ENCODE measurements around the gene TPM3.
"Not testable (repeated sequence)": the region's sequence is repeated elsewhere in the genome, so short reads cannot be mapped to it uniquely, and the experiment has no call there.

TPM3 gene

GRCh38 chr1:154191990-154192461 lies at the start of gene TPM3:
TPM3 (minus strand) TSS chr1:154192100; CDS start chr1:154192018, 82 bp downstream.
- no peak for DNase-seq (ENCODE audit: low spot score)

DNA sequence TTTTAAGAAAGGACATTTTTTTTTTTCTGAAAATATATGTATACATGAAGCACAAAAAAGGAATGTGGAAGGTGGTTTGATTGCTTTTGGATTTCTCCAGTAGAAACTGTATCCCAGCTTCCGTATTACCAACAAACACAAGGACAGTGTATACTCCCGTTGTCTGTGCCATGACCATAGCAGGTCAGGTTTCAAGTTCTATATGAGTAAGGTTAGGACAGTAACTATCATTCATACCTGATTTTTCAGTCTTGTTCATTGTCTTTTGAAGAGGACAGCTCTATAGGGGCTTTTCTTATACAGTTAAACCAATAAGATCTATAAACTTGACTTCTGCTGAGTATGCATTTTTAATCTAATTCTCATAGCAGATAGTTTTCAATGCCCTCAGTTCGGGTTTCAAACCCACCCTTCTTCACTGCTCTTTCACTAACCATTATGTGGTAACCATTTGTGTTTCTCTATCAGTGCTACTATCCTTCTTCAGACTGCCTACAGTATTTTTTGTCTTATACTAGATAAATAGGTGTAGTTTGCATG lies 48.5 kb upstream of the TPM3 start:
- DNase-seq (ENCODE audit: low spot score), result no peak

DNA sequence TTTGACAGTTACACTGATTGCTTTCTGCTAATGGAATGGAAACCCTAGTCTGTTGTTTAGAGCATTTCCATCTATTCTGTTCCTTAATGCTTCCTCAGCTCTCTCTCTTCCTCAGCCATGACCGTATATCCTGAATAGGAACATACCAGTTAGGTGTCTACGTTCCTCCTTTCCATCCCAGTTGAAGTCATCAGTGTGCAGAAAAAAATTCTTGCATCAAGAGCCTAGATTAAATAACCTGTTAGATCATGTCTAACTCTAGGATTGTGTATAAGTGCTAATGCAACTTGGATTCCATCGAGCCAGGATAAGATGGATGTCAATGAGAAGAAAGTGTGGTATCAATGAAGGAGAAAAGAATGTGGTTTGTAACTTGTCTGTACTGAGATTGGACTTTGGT lies 47.6 kb upstream of the TPM3 start:
- DNase-seq (ENCODE audit: low spot score), result no peak

- no peak for DNase-seq (ENCODE audit: low spot score)
These were observed 46.1 kb upstream of the TPM3 start for GRCh38 chr1:154237880-154238506.

DNA sequence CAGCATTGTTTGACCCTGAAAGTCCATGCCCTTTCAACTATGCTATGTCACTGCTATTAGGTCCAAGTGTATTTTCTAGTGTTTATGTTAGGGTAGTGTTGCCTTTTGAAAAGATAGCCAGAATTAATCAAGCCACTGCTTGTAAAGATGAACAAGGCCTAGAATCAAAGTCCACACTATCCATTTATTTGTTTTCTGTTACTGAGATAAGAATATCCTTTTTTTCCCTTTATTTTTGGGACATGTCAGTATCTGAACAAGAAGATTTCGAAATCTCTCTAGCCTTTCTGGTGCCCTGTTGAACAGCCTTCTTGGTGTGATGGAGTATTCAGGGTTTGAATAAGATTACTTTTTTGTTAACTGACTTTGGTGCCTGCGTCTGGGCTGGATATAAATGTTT lies 45.5 kb upstream of the TPM3 start:
- DNase-seq (ENCODE audit: low spot score), result no peak

DNA sequence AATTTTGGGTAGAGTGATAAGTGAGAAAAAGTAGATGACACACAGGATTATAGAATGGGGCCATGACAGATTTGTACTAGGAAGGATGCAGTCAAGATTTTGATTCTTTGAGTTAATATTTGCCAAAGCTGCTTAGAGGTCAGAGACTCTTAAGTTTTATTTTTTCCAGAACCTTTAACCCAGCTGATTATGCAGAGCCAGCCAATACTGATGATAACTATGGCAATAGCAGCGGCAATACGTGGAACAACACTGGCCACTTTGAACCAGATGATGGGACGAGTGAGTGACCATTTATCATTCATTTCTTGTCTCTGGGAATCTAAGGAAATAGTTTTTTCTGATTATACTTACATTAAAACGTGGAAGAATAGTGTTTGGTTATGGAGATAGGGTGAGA lies 45.0 kb upstream of the TPM3 start:
- no peak for DNase-seq (ENCODE audit: low spot score)

DNA sequence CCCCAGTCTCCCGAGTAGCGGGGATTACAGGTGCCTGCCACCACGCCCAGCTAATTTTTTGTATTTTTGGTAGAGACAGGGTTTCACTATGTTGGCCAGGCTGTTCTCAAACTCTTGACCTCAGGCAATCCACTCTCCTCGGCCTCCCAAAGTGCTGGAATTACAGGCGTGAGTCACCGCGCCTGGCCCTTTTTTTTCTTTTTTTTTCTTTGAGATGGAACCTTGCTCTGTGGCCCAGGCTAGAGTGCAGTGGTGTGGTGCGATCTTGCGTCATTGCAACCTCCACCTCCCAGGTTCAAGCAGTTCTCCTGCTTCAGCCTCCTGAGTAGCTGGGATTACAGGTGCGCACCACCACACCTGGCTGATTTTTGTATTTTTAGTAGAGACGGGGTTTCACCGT lies 41.2 kb upstream of the TPM3 start:
- DNase-seq (ENCODE audit: low spot score), result not testable (repeated sequence)

DNA sequence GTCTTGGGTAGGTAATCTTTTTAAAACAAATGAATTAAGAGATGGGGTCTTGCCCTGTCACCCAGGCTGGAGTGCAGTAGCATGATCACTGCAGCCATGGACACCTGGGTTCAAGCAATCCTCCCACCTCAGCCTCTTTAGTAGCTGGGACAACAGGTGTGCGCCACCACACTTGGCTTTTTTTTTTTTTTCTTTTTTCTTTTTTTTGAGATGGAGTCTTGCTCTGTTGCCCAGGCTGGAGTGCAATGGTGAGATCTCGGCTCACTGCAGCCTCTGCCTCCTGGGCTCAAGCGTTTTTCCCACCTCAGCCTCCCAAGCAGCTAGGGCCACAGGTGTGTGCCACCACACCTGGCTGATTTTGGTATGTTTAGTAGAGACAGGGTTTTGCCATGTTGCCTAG lies 39.2 kb upstream of the TPM3 start:
- not testable (repeated sequence) for DNase-seq (ENCODE audit: low spot score)

DNA sequence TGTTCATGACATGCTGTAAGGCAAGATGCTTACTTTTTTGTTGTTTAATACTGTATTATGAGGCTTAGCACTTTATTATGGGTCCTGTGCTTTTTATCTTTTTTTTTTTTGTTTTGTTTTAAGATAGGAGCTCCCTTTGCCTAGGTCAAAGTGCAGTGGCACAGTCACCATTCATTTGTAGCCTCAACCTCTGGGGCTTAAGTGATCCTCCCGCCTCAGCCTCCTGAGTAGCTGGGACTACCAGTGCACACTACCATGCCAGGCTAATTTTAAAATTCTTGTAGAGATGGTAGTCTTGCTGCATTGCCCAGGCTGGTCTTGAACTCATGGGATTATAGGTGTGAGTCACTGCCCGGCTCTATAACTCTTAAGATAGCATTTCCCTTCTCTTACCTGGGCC lies 33.5 kb upstream of the TPM3 start:
- no peak for DNase-seq (ENCODE audit: low spot score)

DNA sequence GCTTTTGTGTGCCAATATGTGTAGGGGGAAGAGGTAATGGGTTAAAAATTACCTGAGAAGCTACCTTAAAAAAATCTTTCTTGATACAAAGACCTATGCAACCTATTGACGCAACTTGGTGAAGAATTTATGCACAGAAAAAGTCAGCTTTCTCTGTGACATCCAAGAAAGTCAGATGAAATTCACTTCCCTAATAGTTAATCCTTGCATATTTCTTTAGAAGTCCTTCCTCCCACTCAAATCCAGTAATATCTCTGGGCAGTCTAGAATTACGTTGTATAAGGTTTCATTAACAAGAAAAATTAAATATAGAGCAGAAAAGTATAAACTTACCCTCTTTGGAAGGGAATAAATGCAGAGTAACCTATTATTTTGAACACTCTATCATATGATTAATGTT lies 31.7 kb upstream of the TPM3 start:
- DNase-seq (ENCODE audit: low spot score), result no peak

DNA sequence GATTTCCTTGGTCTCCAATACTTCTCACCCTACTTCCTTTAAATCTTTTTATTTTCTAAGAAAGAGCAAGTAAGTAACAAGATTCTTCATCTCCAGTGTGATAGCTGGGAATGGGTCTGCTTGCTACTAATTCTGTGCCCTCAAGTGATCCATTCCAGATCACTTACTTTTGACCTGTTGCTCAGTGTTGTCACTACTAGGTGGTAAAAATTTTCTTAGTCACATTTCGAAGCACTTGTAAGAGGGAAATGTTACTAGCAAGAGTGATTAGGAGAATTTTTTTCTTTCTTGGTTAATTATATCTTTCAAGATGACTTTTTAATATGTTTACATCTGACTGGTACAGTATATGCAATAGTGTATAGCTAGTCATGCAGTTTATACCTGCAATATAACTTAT lies 31.0 kb upstream of the TPM3 start:
- DNase-seq (ENCODE audit: low spot score), result no peak

DNA sequence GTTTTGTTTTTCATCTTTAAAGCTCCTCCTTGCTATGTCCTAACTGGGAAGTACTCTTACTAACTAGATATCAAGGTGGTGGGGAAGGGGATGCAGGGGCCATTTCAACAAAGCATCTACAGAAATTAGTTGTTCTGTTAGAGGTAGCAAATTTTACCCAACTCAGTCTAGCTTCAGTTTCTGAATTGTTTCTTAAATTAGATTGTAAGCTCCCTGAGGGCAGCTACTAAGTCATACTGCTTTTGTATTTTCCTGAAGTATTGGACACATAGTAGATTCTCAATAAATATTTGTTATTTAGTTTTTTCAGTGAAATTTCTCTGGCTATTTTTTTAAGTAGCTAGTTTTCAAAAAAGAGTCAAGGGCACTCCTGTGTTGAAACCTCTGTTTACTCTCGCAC lies 30.6 kb upstream of the TPM3 start:
- DNase-seq (ENCODE audit: low spot score), result no peak

GRCh38 chr1:154221278-154222001 lies 29.5 kb upstream of the TPM3 start:
- DNase-seq (ENCODE audit: low spot score), result peak; percentile 78

- DNase-seq (ENCODE audit: low spot score), result no peak
These were observed 29.0 kb upstream of the TPM3 start for GRCh38 chr1:154220970-154221277.

- peak; percentile 100 for DNase-seq (ENCODE audit: low spot score)
These were observed 28.4 kb upstream of the TPM3 start, which contains the start of gene UBAP2L for GRCh38 chr1:154220071-154220969. UBAP2L (plus strand) TSS chr1:154220955; CDS start chr1:154225124, 4,169 bp downstream.

GRCh38 chr1:154219541-154219940 lies 27.6 kb upstream of the TPM3 start:
- peak; percentile 57 for DNase-seq (ENCODE audit: low spot score)

GRCh38 chr1:154218545-154218944 lies 26.6 kb upstream of the TPM3 start:
- DNase-seq (ENCODE audit: low spot score), result no peak

GRCh38 chr1:154213274-154213673 lies 21.4 kb upstream of the TPM3 start:
- no peak for DNase-seq (ENCODE audit: low spot score)

- DNase-seq (ENCODE audit: low spot score), result no peak
These were observed 20.2 kb upstream of the TPM3 start for GRCh38 chr1:154212083-154212482.

DNA sequence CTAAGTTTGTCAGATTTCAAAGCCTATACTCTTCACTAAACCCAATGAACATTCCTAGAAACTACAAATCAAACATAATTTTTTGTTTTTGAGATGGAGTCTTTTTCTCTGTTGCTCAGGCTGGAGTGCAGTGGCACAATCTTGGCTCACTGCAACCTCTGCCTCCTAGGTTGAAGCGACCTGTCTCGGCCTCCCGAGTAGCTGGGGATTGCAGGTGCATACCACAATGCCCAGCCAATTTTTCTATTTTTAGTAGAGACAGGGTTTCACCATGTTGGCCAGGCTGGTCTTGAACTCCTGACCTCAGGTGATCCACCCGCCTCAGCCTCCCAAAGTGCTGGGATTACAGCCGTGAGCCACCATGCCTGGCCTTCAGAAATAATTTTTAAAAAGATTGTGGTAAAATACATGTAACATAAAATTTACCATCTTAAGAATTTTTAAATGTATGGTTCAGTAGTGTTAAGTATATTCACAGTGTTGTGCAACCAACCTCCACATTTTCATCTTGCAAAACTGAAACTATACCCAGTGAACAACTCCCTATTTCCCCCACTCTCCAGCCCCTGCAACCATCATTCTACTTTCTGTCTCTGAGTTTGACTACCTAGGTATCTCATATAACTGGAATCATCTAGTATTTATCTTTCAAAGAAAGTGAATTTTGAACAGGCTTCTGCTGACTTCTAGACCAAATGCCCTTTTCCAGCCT lies 16.9 kb upstream of the TPM3 start:
- DNase-seq (ENCODE audit: low spot score), result no peak

- no peak for DNase-seq (ENCODE audit: low spot score)
These were observed 15.4 kb upstream of the TPM3 start for GRCh38 chr1:154207262-154207661.

GRCh38 chr1:154206196-154206595 lies 14.3 kb upstream of the TPM3 start, which contains the start of gene CFAP141:
CFAP141 (minus strand) TSS chr1:154206333; CDS start chr1:154206307, 26 bp downstream.
- peak; percentile 80 for DNase-seq (ENCODE audit: low spot score)
